Left hindlimb (tissue), 1 donor: ENCODE data around the gene IGF2BP1.

Source experiments
- DNase-seq: peaks from one replicate; pipeline ENCODE4 v3.0.0-alpha.2; 2018

Gene IGF2BP1

GRCh38 chr17:48997103-48997826, at the start of gene IGF2BP1:
TSS of gene IGF2BP1 (plus strand) at chr17:48997385. CDS start at chr17:48997746, 361 bp downstream.
- DNase-seq, result peak; percentile 79

DNA sequence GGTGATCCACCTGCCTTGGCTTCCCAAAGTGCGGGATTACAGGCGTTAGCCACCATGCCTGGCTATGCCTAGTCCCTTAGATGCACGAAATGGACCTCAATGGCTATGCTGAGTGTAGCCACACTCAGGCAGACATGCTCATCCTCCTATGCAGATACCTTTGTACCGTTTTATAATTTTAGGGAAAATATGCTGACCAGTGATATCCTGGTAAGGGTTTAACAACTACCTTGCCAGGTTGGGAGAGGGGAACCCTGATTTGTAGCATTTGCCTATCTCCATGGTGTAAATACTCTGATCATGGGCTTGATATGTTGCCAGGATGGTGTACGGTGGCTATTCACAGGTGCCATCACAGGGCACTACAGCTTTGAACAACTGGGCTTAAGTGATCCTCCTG, 45.6 kb upstream of the IGF2BP1 start:
- DNase-seq, result no peak

GRCh38 chr17:48952904-48953303, 44.3 kb upstream of the IGF2BP1 start:
- DNase-seq, result no peak

GRCh38 chr17:48954300-48954755, 42.9 kb upstream of the IGF2BP1 start:
- DNase-seq, result no peak

DNA sequence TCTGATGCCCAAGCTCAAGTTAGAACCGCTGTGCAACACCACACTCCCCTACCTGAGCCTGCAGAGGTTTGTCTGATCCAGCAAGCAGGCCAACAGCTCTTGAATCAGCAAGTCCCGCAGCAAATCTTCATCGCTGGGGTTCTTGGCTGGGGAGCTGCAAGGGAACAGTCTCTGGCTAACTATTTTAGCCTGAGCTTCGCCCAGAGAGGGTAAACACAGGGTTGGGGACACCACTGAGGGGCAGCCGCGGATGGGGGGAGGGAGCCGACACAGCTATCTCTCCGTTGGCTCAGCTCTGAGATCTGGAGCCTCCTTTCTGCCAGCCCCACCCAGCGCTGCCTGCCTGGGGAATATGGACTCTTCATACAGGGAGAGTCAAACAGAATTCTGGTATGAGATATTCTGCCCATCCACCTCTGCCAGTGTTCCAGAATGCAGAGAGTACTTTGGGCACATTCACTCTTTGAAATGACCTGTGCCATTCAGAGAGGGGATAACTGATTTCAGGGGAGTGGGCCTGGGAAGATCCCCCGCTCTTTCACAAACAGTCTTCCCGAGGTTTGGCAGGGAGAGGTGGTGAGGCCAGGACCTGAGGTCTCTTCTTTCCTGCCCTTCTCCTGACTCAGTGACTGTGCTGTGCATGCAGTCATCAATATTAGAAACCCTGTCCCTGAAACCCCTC, 36.2 kb upstream of the IGF2BP1 start:
- no peak for DNase-seq

DNA sequence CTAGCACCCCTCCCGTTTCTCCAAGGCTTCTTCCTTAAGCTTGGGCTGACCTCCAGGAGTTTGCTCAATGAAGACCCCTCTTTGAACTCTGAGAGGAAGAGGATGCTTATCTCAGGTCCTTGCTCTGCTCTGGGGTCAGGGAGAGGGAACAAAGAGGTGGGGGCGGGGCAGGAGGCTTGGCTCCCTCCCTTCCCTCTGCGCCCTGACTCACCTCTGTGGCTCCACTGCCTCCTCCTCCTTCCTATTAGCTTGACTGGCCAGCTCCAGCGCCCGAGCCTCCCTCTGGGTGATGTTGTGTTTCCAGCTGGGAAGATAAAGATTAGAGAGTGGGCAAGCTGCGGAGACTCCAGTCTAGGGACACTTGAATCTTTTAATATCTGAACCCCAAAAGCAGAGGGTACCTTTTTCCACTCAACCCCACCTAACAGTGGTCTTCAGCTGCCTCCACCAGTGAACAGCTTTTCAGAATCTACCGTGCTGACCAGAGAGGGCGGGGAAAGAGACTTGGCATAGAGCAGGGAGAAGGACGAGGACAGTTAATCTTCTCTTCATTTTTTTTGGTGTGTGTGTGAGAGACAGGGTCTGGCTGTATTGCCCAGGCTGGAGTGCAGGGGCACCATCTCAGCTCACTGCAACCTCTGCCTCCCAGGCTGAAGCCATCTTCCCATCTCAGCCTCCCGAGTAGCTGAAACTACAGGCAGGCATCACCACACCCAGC, 35.5 kb upstream of the IGF2BP1 start:
- no peak for DNase-seq

DNA sequence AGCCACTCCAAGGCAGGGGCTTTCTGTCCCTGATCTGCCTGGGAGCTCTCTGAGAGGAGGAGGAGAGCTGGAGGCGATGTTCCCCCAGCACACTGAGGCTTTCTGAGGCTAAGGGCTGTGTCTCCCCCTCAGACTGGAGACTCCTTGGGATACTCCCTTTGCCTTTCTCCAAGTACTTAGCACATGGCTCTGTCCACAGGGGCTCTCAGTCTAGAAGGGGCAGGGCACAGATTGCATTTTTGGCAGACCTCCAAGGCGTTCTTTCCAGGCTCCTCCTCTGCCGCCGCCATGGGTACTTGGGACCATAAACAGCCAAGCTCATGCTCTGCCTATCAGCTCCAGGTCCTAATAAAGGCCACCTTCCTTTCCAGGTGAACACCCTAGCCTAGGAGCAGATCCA, 27.0 kb upstream of the IGF2BP1 start:
- DNase-seq, result no peak

GRCh38 chr17:48970865-48971687, 26.1 kb upstream of the IGF2BP1 start:
- no peak for DNase-seq

DNA sequence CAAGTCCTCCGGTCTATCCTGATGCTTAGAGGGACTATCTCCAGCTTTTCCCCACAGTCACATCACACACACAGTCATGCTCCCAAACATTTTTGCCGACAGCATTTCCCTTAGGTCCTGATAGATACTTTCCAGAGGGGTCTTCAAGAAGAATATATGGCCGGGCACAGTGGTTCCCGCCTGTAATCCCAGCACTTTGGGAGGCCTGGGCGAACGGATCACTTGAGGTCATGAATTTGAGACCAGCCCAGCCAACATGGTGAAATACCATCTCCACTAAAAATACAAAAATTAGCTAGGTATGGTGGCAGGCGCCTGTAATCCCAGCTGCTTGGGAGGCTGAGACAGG, 24.5 kb upstream of the IGF2BP1 start:
- DNase-seq, result no peak

GRCh38 chr17:48973806-48974205, 23.4 kb upstream of the IGF2BP1 start:
- DNase-seq, result no peak

- DNase-seq, result no peak
These were observed 15.2 kb upstream of the IGF2BP1 start for GRCh38 chr17:48981927-48982539.

DNA sequence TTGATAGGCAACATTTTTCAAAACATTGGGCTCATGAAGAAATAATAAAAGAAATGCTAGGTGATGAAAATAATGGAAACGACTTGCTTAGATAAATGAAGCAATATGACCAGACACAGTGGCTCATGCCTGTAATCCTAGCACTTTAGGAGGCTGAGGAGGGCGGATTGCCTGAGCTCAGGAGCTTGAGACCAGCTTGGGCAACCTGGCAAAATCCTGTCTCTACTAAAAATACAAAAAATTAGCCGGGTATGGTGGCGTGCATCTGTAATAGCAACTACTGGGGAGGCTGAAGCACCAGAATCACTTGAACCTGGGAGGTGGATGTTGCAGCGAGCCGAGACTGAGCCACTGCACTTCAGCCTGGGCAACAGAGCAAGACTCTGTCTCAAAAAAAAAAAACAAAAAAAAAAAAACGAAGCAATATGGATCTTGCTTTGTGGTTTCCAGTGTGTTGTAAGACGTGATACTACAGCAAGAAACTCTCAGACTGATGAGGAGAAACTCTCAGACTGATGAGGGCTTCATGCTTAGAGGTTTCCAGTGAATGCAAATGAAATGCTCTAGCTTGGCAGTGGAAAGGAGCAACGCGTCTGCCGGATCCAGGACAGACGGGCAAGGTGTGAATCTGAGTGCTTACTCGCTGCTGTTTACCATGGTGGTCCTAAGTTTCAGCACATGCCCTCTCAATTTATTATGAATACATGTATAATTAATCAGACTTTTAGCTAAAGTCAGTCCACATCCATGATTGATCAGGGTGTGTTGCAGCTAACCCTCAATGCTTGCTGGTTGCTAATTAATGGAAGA, 11.5 kb upstream of the IGF2BP1 start:
- no peak for DNase-seq

GRCh38 chr17:48989100-48989499, 8.1 kb upstream of the IGF2BP1 start:
- no peak for DNase-seq

GRCh38 chr17:48990882-48991357, 6.3 kb upstream of the IGF2BP1 start:
- no peak for DNase-seq

DNA sequence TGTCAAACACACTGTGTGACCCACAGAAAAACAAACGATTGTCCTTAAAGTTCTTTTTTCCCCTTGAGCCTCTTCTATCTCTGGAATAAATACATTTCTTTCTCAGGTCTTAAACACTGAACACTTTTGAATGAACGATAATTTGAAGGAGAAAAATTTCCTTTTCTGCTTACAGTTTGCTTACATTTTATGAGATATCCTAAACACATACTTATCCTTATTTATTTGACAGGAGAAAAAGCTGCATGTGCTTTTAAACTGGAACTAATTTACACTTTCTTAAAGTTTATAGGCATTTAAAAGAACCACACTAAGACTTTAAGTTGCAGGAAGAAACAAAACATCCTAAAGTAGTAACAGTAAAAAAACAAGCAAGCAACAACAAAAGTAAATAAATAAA, 4.7 kb upstream of the IGF2BP1 start:
- DNase-seq, result no peak

DNA sequence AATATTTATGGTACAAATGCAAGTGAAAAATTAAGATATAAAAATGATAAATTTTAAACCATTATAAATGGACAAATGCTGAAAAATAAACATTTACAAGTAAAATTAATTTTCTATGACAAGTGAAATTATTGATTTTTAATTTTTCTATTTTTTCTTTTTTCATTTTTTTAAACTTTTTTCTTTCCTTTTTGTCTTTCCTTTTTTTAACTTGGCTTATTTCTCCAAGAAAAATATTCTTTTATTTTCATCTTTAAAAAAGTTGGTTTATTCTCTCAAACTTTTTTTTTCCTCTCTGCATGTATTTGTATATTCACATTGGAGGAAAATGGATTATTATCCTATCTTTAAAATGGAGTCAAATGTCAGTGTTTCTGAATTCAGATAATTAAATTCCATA, 3.9 kb upstream of the IGF2BP1 start:
- no peak for DNase-seq

DNA sequence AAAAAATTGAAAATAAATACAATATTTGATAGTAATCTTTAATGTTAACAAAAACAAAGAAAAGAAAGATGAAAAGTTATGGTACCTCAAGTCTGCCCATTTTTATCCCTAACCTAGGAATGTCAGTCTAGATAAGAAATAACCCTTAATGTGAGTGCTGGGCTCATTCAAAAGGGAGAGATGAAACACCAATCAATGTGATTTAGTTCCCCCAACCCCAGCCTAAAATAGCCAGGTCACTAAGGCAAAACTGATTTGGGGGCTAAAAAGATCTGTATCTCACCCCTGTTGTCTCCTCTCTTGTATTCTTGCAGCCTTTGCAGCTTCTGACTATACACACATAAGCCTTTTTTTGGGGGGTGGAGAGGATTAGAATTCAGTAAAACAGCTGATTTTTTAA, 3.2 kb upstream of the IGF2BP1 start:
- DNase-seq, result peak; percentile 23

DNA sequence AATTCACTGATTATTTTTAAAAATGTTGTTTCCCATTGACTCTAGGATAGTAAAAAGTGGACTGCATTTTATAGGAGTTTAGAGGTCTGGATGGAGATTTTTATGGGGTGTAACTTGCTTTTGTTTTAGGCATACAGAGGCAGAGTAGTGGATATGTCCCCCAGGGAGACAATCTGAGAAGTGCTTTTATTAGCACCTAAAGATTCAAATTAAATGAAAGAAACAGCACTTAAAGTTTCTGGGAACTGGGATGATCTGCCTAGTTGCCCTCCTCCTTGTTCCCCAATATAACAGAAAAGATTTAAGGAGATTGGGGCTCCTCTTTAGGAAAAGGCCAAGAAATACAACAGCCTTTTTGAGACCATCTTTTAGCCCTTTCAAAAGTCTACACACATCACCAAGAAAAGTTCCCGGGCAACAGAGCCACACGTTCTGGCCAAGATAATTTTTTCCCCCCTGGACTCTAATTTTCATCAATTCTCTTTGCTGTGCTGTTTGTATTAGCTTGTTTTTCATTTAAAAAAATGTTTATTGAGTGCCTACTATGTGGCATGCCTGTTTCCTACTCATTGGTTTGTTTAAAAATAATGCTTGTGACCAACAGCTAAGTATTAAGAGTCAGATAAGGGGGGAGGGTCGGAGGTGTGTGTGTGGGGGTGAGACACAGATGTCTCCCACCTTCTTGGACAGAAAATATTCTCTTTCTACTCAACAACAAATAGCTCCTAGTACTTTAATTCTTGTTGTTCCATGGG, 2.5 kb upstream of the IGF2BP1 start:
- DNase-seq, result no peak

DNA sequence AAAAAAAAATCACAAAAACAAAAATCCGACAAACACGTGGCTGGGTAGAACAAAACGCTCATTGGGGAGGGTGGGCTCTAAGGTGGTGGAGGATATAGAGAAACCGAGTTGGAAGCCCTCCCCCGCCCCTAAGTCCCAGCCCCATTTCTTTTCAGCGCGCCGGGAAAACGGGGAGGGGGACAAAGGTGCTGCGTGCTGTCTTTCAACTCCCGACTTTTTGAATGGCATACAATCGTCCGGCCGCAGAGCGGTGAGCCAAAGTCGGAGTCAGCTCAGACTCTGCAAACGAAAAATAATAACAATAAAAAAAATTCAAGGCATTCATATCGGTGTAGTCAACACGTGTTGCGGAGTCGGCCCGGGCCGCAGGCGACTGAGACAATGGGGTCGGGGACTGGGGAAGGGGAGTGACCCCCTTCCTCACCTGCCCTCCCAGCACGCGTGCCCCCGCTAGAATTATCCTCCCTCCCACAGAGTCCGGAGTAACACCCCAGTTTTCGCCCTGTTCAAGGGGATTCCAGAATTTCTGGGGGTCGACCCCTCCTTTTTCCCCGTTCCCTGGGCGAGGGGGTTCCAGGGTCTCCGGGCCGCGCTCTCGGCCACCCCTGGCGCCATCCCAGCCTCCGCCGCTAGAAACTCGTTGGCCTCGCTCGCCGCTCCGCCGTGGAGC, 1.7 kb upstream of the IGF2BP1 start:
- peak; percentile 49 for DNase-seq
